ENCODE measurements around the gene DIP2B.

DNA sequence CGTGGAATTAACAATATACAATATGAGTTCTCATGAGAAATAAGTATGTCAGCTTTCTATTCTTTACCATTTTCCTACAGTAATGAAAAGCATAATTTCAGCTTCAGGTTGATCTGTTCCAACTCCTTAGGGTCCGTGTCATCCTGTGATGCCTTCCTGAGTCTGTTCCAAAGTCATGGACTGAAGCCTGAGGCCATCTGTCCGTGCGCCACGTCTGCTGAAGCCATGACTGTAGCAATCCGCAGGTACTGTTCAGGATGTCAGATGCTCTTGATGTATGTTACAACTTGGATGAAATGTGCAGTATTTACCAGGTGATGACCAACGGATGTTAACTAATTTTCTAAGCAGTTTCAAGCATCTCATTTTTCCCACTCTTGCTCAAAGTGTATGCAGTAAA is 192.1 kb downstream of the DIP2B start:
- no peak for TF ChIP-seq POLR2AphosphoS5 (IDR thresholded peaks at IDR 0.05)
- no peak for TF ChIP-seq CTCF (IDR thresholded peaks at IDR 0.05 in 8 of 11, conservative IDR thresholded peaks at IDR 0.05 in 3 of 11)
- no peak for TF ChIP-seq POLR2A (IDR thresholded peaks at IDR 0.05)

Data from spleen (tissue), 7 donors.